Prostate gland (tissue), 2 donors: Measurements from ENCODE around the gene TEX22.

Experiments
- POLR2A ChIP-seq: fragments of 450-650 bp; IDR thresholded peaks from one replicate; pipeline ENCODE4 v1.6.1; 2016; ENCODE audit warnings: antibody characterized with exemption, mild to moderate bottlenecking
- TF ChIP-seq, protein P1 (sequence below), 4 experiments: fragments of 200-600 bp in 2 of 4; fragments of 450-650 bp in 2 of 4; sonication (generic) in 2 of 4; IDR thresholded peaks; 1 replicate in 3 of 4; 2 replicates in 1 of 4; pipeline ENCODE4 v1.5.1; 2016 to 2019; ENCODE audit warnings: antibody characterized with exemption in 4 of 4, mild to moderate bottlenecking in 2 of 4, moderate library complexity in 2 of 4

DNA sequence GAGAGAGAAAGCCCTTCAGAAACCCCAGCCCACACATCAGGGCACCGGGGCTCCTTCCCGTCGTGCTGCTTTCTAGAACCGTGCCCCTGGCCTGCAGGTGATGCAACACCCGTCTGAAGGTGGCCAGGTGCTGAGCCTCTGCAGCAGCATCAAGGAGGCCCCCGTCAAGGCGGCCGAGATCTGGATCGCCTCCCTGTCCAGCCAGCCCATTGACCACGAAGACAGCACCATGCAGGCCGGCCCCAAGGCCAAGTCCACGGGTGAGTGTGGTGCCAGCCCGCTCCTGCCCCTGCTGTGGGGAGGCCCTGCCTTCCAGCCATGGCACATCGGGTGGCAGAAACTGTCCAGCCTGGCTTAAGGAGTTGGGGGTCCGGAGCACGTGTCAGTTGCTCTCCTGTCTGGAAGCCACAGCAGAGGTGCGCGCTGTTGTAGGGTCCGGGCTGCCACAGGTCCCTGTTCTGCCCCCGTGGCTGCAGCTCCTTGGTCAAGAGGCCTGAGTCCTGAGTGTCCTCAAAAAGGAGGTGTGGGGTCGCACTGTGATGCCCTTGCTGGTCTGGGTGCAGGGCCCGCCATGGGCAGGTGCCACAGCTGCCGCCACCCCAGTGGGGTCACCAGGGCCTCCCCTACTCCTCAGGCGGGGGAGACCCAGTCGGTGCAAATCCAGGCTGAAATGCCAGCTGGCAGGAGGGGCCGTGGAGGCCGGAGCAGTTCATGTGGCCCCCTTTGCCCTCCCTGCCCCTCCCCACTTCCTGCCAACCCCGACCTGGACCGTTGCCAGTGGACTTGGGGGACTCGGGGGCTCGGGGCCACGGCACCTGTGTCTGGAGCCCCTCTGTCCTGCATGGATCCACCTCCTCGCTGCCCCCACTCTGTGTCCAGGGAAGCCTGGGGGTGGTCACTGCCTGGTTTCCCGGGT is 31.0 kb upstream of the TEX22 start:
- no peak for TF ChIP-seq POLR2A
- TF ChIP-seq, protein P1, sequence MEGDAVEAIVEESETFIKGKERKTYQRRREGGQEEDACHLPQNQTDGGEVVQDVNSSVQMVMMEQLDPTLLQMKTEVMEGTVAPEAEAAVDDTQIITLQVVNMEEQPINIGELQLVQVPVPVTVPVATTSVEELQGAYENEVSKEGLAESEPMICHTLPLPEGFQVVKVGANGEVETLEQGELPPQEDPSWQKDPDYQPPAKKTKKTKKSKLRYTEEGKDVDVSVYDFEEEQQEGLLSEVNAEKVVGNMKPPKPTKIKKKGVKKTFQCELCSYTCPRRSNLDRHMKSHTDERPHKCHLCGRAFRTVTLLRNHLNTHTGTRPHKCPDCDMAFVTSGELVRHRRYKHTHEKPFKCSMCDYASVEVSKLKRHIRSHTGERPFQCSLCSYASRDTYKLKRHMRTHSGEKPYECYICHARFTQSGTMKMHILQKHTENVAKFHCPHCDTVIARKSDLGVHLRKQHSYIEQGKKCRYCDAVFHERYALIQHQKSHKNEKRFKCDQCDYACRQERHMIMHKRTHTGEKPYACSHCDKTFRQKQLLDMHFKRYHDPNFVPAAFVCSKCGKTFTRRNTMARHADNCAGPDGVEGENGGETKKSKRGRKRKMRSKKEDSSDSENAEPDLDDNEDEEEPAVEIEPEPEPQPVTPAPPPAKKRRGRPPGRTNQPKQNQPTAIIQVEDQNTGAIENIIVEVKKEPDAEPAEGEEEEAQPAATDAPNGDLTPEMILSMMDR (IDR thresholded peaks at IDR 0.05) = no peak
